Body of pancreas (tissue), 4 donors: Measurements from ENCODE around the gene SLC16A12. TPM values are rescaled to one million over a fixed set of nuclear protein-coding genes. Genes with fewer than 3 reads are reported as not detected.
A peak's percentile ranks its signal among the peaks of the same experiment; 100 is the strongest.

Experiments
- ATAC-seq: fragments of 150-250 bp; one replicate; pipeline ENCODE4 v1.9.1; 2016
- DNase-seq, 4 donors: peaks; one replicate each; pipeline ENCODE4 v3.0.0-alpha.2; 2019
- H3K27ac ChIP-seq, 4 donors: fragments of 200-600 bp; sonication (generic); 1 replicate in 3 of 4; 2 replicates in 1 of 4; pipeline versions ENCODE4 v1.5.1 to v1.6.1; 2016 to 2019; ENCODE audit warnings: mild to moderate bottlenecking in 1 of 4, mixed read lengths in 1 of 4, moderate library complexity in 1 of 4
- H3K27me3 ChIP-seq, 2 donors: fragments of 200-600 bp; sonication (generic); one replicate each; pipeline ENCODE4 v1.6.0; 2016; ENCODE audit warnings: mild to moderate bottlenecking in 1 of 2
- H3K36me3 ChIP-seq, 2 donors: fragments of 200-600 bp; sonication (generic); replicated peaks in 1 of 2; 2 replicates each; pipeline ENCODE4 v1.5.1; 2016; ENCODE audit warnings: low read depth in 2 of 2; ENCODE audit not compliant: insufficient read depth in 1 of 2
- H3K4me1 ChIP-seq: fragments of 200-600 bp; sonication (generic); one replicate; pipeline ENCODE4 v1.6.0; 2016
- H3K4me3 ChIP-seq, 2 donors: fragments of 200-600 bp; sonication (generic); 1 replicate in 1 of 2; 2 replicates in 1 of 2; pipeline ENCODE4 v1.5.1; 2016 to 2019
- H3K9me3 ChIP-seq, 3 donors: fragments of 200-600 bp; sonication (generic); 1 replicate in 2 of 3; 2 replicates in 1 of 3; pipeline ENCODE4 v1.5.1; 2016
- POLR2A ChIP-seq, 3 donors: fragments of 450-650 bp; IDR thresholded peaks; one replicate each; pipeline ENCODE4 v1.6.1; 2016; ENCODE audit warnings: antibody characterized with exemption in 3 of 3, mild to moderate bottlenecking in 2 of 3
- WGBS, 2 donors: methylation state at CpG; one replicate each; pipeline ENCODE4 v1.1.5; 2017; 5-methylcytosine and 5-hydroxymethylcytosine counted together
- intact Hi-C: fragments of 100-400 bp; cut with DNase I; formaldehyde crosslinking; loops from one replicate; pipeline ENCODE4 v1.15.1; 2023
- total RNA-seq, 2 donors: library from RNA; depleted of rRNA; stranded (reverse); fragments of >200 nt; gene quantifications; one replicate each; pipeline ENCODE4 v1.1.0, GENCODE V29; 2016
- TF ChIP-seq, protein P1 (sequence below), 7 experiments: fragments of 450-650 bp in 4 of 7; fragments of 200-600 bp in 3 of 7; sonication (generic) in 3 of 7; IDR thresholded peaks; one replicate each; pipeline ENCODE4 v1.5.1; 2016 to 2019; ENCODE audit warnings: antibody characterized with exemption in 7 of 7

The SLC16A12 gene
- total RNA-seq, 2 donors from 2014 or later = 19.5 to 26.7 TPM

- intact Hi-C loops = no loop called here
- Histone ChIP-seq H3K9me3 (no peaks in the 10 kb centered on the region), H3K4me3 (no peak overlapping the region), H3K27me3 (no peaks in the 10 kb centered on the region), H3K27ac (peak overlapping the region in 3 of 4 donors; percentile 9 to 34 (median 25)), H3K36me3 (no peaks in the 10 kb centered on the region), H3K4me1 (peaks cover 55% of the 10 kb centered on the region)
- DNase-seq (no peak), ATAC-seq (no peak)
- TF ChIP-seq, protein P1, sequence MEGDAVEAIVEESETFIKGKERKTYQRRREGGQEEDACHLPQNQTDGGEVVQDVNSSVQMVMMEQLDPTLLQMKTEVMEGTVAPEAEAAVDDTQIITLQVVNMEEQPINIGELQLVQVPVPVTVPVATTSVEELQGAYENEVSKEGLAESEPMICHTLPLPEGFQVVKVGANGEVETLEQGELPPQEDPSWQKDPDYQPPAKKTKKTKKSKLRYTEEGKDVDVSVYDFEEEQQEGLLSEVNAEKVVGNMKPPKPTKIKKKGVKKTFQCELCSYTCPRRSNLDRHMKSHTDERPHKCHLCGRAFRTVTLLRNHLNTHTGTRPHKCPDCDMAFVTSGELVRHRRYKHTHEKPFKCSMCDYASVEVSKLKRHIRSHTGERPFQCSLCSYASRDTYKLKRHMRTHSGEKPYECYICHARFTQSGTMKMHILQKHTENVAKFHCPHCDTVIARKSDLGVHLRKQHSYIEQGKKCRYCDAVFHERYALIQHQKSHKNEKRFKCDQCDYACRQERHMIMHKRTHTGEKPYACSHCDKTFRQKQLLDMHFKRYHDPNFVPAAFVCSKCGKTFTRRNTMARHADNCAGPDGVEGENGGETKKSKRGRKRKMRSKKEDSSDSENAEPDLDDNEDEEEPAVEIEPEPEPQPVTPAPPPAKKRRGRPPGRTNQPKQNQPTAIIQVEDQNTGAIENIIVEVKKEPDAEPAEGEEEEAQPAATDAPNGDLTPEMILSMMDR (IDR thresholded peaks at IDR 0.05) = no peak
- TF ChIP-seq POLR2A (IDR thresholded peaks at IDR 0.05) = no peak
- WGBS, 2 donors = 54 to 55% methylated on average over 5 of the region's 5 CpGs
These were observed 56.4 kb downstream of the SLC16A12 start for GRCh38 chr10:89478739-89479654.

DNA sequence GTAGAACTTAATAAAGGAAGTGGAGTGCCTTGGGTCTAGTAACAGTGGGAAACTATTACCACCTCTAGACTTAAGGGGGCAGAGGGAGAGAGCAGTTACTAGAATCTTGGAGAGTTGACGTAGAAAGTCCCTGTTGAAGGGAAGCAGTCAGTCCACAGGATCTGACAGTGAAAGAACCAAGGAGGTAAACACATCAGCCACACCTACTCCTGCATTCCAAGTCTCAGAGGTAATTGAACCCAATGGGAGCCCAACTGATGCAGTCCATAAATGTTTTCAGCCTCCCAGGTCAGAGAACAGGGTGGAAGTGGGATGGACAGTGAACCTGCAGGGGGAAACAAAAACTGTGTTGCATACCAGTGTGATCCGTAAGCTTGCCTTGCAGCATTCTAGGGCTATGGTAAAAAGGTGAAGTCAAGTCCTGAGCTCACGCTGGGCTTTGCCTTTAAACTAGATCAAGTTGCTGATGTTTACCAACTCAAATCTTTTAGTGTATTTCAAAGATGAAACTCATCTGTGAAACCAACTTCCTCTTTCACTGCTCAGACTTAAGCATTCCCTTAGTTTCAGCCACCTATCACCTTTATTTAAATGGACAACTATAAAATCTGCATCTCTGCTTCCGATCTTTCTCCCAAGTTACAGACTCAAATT lies 57.2 kb downstream of the SLC16A12 start:
- H3K4me1 ChIP-seq = peaks cover 55% of the 10 kb centered on the region
- no peak overlapping the region for H3K4me3 ChIP-seq
- intact Hi-C loops = no loop called here
- no peak for TF ChIP-seq POLR2A (IDR thresholded peaks at IDR 0.05)
- TF ChIP-seq, protein P1 (IDR thresholded peaks at IDR 0.05) = no peak
- 85 to 89% methylated on average over 4 of the region's 4 CpGs for WGBS, 2 donors
- no peak for DNase-seq
- H3K27me3 ChIP-seq = no peaks in the 10 kb centered on the region
- ATAC-seq = no peak
- peak overlapping the region in 3 of 4 donors; percentile 9 to 34 (median 25) for H3K27ac ChIP-seq
- no peaks in the 10 kb centered on the region for H3K36me3 ChIP-seq
- no peaks in the 10 kb centered on the region for H3K9me3 ChIP-seq

DNA sequence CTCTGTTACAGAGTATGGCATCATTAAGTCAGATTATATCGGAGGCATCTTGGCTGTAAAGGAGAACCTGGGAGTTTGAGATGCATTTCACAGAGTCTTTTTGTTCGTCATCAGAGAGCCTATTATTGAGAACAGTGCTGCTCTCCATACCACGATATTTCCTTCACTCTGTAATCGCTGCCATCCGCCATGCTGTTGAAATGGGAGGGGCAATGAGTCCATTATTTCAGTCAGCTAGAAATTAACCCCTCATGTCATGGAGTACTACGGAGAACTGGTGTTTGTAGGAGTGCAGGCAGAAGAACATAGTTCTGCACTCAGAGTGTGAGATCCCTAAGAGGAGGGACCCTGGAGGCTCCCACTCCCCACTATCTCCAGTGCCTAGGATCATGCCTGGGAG lies 59.2 kb downstream of the SLC16A12 start:
- ATAC-seq (no peak), DNase-seq (no peak)
- H3K36me3 ChIP-seq = no peaks in the 10 kb centered on the region
- H3K9me3 ChIP-seq = no peaks in the 10 kb centered on the region
- H3K4me3 ChIP-seq = no peak overlapping the region
- peak overlapping the region; percentile 21 to 60 (median 46) for H3K27ac ChIP-seq
- WGBS, 2 donors = 56 to 58% methylated on average over 6 of the region's 6 CpGs
- H3K4me1 ChIP-seq = peaks cover 61% of the 10 kb centered on the region
- H3K27me3 ChIP-seq = no peaks in the 10 kb centered on the region
- no peak for TF ChIP-seq POLR2A (IDR thresholded peaks at IDR 0.05)
- TF ChIP-seq, protein P1 (IDR thresholded peaks at IDR 0.05) = no peak
- intact Hi-C loops = no loop called here

- peak overlapping the region; percentile 21 to 60 (median 46) for H3K27ac ChIP-seq
- TF ChIP-seq, protein P1 (IDR thresholded peaks at IDR 0.05) = no peak
- TF ChIP-seq POLR2A (IDR thresholded peaks at IDR 0.05) = no peak
- no peaks in the 10 kb centered on the region for H3K36me3 ChIP-seq
- no peak for DNase-seq
- H3K9me3 ChIP-seq = no peaks in the 10 kb centered on the region
- WGBS, 2 donors = 13 to 15% methylated on average over 4 of the region's 4 CpGs
- H3K4me1 ChIP-seq = peaks cover 64% of the 10 kb centered on the region
- no peak overlapping the region for H3K4me3 ChIP-seq
- peak; percentile 46 for ATAC-seq
- intact Hi-C loops = no loop called here
- H3K27me3 ChIP-seq = no peaks in the 10 kb centered on the region
These were observed 59.8 kb downstream of the SLC16A12 start for GRCh38 chr10:89475591-89475998.
